H1 (cell line): ENCODE measurements around the gene CD69. TPM values are rescaled to one million over a fixed set of nuclear protein-coding genes. Genes with fewer than 3 reads are reported as not detected.
A peak's percentile ranks its signal among the peaks of the same experiment; 100 is the strongest.

Experiments
- CTCF ChIA-PET: fragments of 300-600 bp; sonication (Branson Sonifier 250); formaldehyde crosslinking; loops from one replicate; lab custom pipeline; 2021; ENCODE audit not compliant: partially characterized antibody; lab: Charles Lee
- POLR2A ChIA-PET: fragments of 300-600 bp; sonication (Branson Sonifier 250); formaldehyde crosslinking; loops from one replicate; lab custom pipeline; 2021; ENCODE audit warnings: inconsistent platforms; ENCODE audit not compliant: partially characterized antibody; lab: Charles Lee
- DNase-seq, 2 experiments: peaks; one replicate each; pipeline versions ENCODE4 v3.0.0 to v3.0.0-alpha.2; 2010 to 2022; ENCODE audit warnings: low spot score in 2 of 2, low read depth in 1 of 2, mixed read lengths in 1 of 2
- FAIRE-seq: peaks from 2 replicates; lab custom pipeline; 2011; peaks lifted over from hg19 to GRCh38; lab: Jason Lieb, UNC
- H2AFZ ChIP-seq: 2 replicates; pipeline ENCODE4 v1.8.1; 2012; ENCODE audit warnings: low read length, inconsistent platforms
- H2AK5ac ChIP-seq: 2 replicates; pipeline ENCODE4 v1.6.1; 2013; ENCODE audit warnings: low read depth, low read length
- H2BK120ac ChIP-seq: replicated peaks from 2 replicates; pipeline ENCODE3; 2013; ENCODE audit warnings: low read depth, low read length, inconsistent platforms
- H2BK12ac ChIP-seq: 2 replicates; pipeline ENCODE4 v1.6.1; 2013; ENCODE audit warnings: low read depth, low read length
- H2BK15ac ChIP-seq: 2 replicates; pipeline ENCODE4 v1.6.1; 2013; ENCODE audit warnings: low read length
- H2BK20ac ChIP-seq: 2 replicates; pipeline ENCODE4 v1.6.1; 2013; ENCODE audit warnings: low read length
- H2BK5ac ChIP-seq: 2 replicates; pipeline ENCODE4 v1.6.1; 2013; ENCODE audit warnings: low read depth, low read length
- H3K14ac ChIP-seq: 2 replicates; pipeline ENCODE4 v1.6.1; 2013; ENCODE audit warnings: inconsistent platforms; ENCODE audit not compliant: insufficient read length
- H3K18ac ChIP-seq: 2 replicates; pipeline ENCODE4 v1.6.1; 2013; ENCODE audit warnings: low read length; ENCODE audit errors: extremely low read depth
- H3K23ac ChIP-seq: 2 replicates; pipeline ENCODE4 v1.6.1; 2013; ENCODE audit warnings: inconsistent platforms; ENCODE audit not compliant: insufficient read length
- H3K23me2 ChIP-seq: 2 replicates; pipeline ENCODE4 v1.6.1; 2013; ENCODE audit warnings: low read depth, low read length
- H3K27ac ChIP-seq: 2 replicates; pipeline ENCODE4 v1.6.1; 2011; ENCODE audit warnings: low read depth, low read length, inconsistent platforms
- H3K27me3 ChIP-seq, 4 experiments: replicated peaks in 1 of 4; 1 replicate in 1 of 4; 2 replicates in 3 of 4; pipeline versions ENCODE4 v1.6.1 to v1.8.1; 2011 to 2013; ENCODE audit warnings: low read length in 3 of 4, mild to moderate bottlenecking in 3 of 4, inconsistent platforms in 2 of 4, mixed read lengths in 2 of 4, moderate library complexity in 1 of 4; ENCODE audit not compliant: control insufficient read depth in 3 of 4, insufficient read depth in 3 of 4; ENCODE audit errors: extremely low read depth in 1 of 4
- H3K36me3 ChIP-seq, 4 experiments: 2 replicates each; pipeline versions ENCODE4 v1.6.1 to v1.8.1; 2011 to 2013; ENCODE audit warnings: mild to moderate bottlenecking in 4 of 4, low read length in 3 of 4, moderate library complexity in 2 of 4, control low read depth in 1 of 4, inconsistent platforms in 1 of 4; ENCODE audit not compliant: insufficient read depth in 4 of 4, control insufficient read depth in 2 of 4
- H3K4ac ChIP-seq: replicated peaks from 2 replicates; pipeline ENCODE3; 2013; ENCODE audit warnings: low read length, low read depth, mixed read lengths, inconsistent platforms; ENCODE audit not compliant: insufficient read length
- H3K4me1 ChIP-seq, 4 experiments: replicated peaks in 1 of 4; 1 replicate in 1 of 4; 2 replicates in 3 of 4; pipeline versions ENCODE4 v1.6.1 to v1.8.1; 2011 to 2013; ENCODE audit warnings: low read length in 3 of 4, inconsistent platforms in 2 of 4, mixed read lengths in 1 of 4; ENCODE audit not compliant: insufficient read depth in 4 of 4, control insufficient read depth in 3 of 4
- H3K4me2 ChIP-seq, 2 experiments: 2 replicates each; pipeline versions ENCODE4 v1.6.1 to v1.8.1; 2011 to 2013; ENCODE audit warnings: low read depth in 2 of 2, low read length in 2 of 2, control low read depth in 1 of 2, inconsistent platforms in 1 of 2, mild to moderate bottlenecking in 1 of 2; ENCODE audit not compliant: insufficient read depth in 1 of 2
- H3K4me3 ChIP-seq, 4 experiments: fragments of 200-600, 300-600 bp in 1 of 4; sonication (generic), shearing (Covaris generic), sonication (Bioruptor Twin) in 1 of 4; 2 replicates each; pipeline versions ENCODE4 v1.5.1 to v1.8.1; 2011 to 2016; ENCODE audit warnings: low read length in 4 of 4, low read depth in 3 of 4, control low read depth in 2 of 4, inconsistent platforms in 2 of 4, mild to moderate bottlenecking in 2 of 4, mixed read lengths in 1 of 4, moderate library complexity in 1 of 4; ENCODE audit not compliant: insufficient read depth in 2 of 4; ENCODE audit errors: extremely low read depth in 1 of 4
- H3K56ac ChIP-seq: replicated peaks from 2 replicates; pipeline ENCODE3; 2013; ENCODE audit warnings: low read depth, mild to moderate bottlenecking, mixed read lengths, low read length, inconsistent platforms; ENCODE audit not compliant: insufficient read length
- H3K79me1 ChIP-seq: 2 replicates; pipeline ENCODE4 v1.6.1; 2013; ENCODE audit warnings: low read depth, low read length, control low read depth
- H3K79me2 ChIP-seq, 2 experiments: 2 replicates each; pipeline versions ENCODE4 v1.6.1 to v1.8.1; 2012 to 2013; ENCODE audit warnings: low read length in 2 of 2, mild to moderate bottlenecking in 2 of 2, inconsistent platforms in 1 of 2; ENCODE audit not compliant: insufficient read depth in 2 of 2, control insufficient read depth in 1 of 2
- H3K9ac ChIP-seq, 4 experiments: replicated peaks in 1 of 4; 1 replicate in 1 of 4; 2 replicates in 3 of 4; pipeline versions ENCODE4 v1.6.1 to v1.8.1; 2011 to 2013; ENCODE audit warnings: low read depth in 3 of 4, low read length in 3 of 4, control low read depth in 2 of 4, mild to moderate bottlenecking in 2 of 4, moderate library complexity in 2 of 4, inconsistent platforms in 1 of 4; ENCODE audit errors: extremely low read depth in 1 of 4
- H3K9me3 ChIP-seq, 2 experiments: 2 replicates each; pipeline versions ENCODE4 v1.6.1 to v1.8.1; 2012 to 2013; ENCODE audit warnings: mild to moderate bottlenecking in 2 of 2, moderate library complexity in 2 of 2, control low read depth in 1 of 2, inconsistent platforms in 1 of 2, low read depth in 1 of 2, low read length in 1 of 2, mixed read lengths in 1 of 2; ENCODE audit not compliant: insufficient read depth in 2 of 2
- H4K20me1 ChIP-seq, 2 experiments: replicated peaks in 1 of 2; 2 replicates each; pipeline versions ENCODE3 to v1.8.1; 2011 to 2013; ENCODE audit warnings: inconsistent platforms in 2 of 2, low read length in 2 of 2, mild to moderate bottlenecking in 1 of 2; ENCODE audit not compliant: insufficient read depth in 2 of 2, control insufficient read depth in 1 of 2
- H4K5ac ChIP-seq: 2 replicates; pipeline ENCODE4 v1.6.1; 2013; ENCODE audit warnings: low read length, low read depth, mixed read lengths, inconsistent platforms; ENCODE audit not compliant: insufficient read length
- H4K8ac ChIP-seq: 2 replicates; pipeline ENCODE4 v1.8.0; 2013; ENCODE audit warnings: mild to moderate bottlenecking, moderate library complexity, low read length, inconsistent platforms; ENCODE audit not compliant: insufficient read depth; ENCODE audit errors: extremely low read depth
- H4K91ac ChIP-seq: replicated peaks from 2 replicates; pipeline ENCODE3; 2013; ENCODE audit warnings: low read length, mixed read lengths, inconsistent platforms; ENCODE audit not compliant: insufficient read length
- FOSL1 ChIP-seq: IDR thresholded peaks from 2 replicates; pipeline ENCODE4 v1.6.1; 2011; ENCODE audit warnings: mild to moderate bottlenecking, low read depth, low read length, moderate library complexity; ENCODE audit not compliant: insufficient read depth
- GTF2F1 ChIP-seq: IDR thresholded peaks from 2 replicates; pipeline ENCODE4 v1.6.1; 2012; ENCODE audit warnings: low read depth, low read length, improper control_type of control experiment, borderline replicate concordance
- HDAC2 ChIP-seq, 2 experiments: fragments of 300-600 bp in 1 of 2; sonication (generic) in 1 of 2; IDR thresholded peaks; 2 replicates each; pipeline ENCODE4 v1.6.1; 2011 to 2012; ENCODE audit warnings: low read depth in 2 of 2, low read length in 2 of 2, mild to moderate bottlenecking in 2 of 2, moderate library complexity in 2 of 2, borderline replicate concordance in 1 of 2, inconsistent platforms in 1 of 2
- MAFK ChIP-seq: IDR thresholded peaks from 2 replicates; pipeline ENCODE4 v1.6.1; 2012; ENCODE audit warnings: low read depth, mild to moderate bottlenecking, improper control_type of control experiment, low read length
- NANOG ChIP-seq: IDR thresholded peaks from 2 replicates; pipeline ENCODE4 v1.6.1; 2011; ENCODE audit warnings: low read length, low read depth, mild to moderate bottlenecking, inconsistent platforms; ENCODE audit not compliant: insufficient read depth, poor library complexity, severe bottlenecking
- POLR2AphosphoS5 ChIP-seq: IDR thresholded peaks from 2 replicates; pipeline ENCODE4 v1.6.1; 2011; ENCODE audit warnings: low read depth, low read length
- SRF ChIP-seq: IDR thresholded peaks from 2 replicates; pipeline ENCODE4 v1.6.1; 2011; ENCODE audit warnings: mild to moderate bottlenecking, low read depth, low read length, moderate library complexity
- TBP ChIP-seq: IDR thresholded peaks from 2 replicates; pipeline ENCODE4 v1.6.1; 2011; ENCODE audit warnings: low read depth, low read length, improper control_type of control experiment
- TEAD4 ChIP-seq: IDR thresholded peaks from 2 replicates; pipeline ENCODE4 v1.6.1; 2012; ENCODE audit warnings: low read depth, low read length, inconsistent platforms, mixed read lengths
- WGBS, 2 experiments: shearing (Covaris generic) in 1 of 2; methylation state at CpG; one replicate each; pipeline versions ENCODE4 v1.1.6 to v1.1.7; 2013 to 2015; ENCODE audit warnings: low lambda C conversion rate in 2 of 2, mixed read lengths in 2 of 2, inconsistent platforms in 1 of 2, low coverage in 1 of 2, missing lambda C conversion rate in 1 of 2; ENCODE audit not compliant: insufficient replicate concordance in 2 of 2, insufficient coverage in 1 of 2, insufficient read length in 1 of 2; ENCODE audit errors: extremely low coverage in 1 of 2, missing lambda C conversion rate in 1 of 2; 5-methylcytosine and 5-hydroxymethylcytosine counted together
- polyA plus RNA-seq, 7 experiments: library from polyadenylated mRNA; depleted of rRNA in 3 of 7; stranded (reverse) in 5 of 7; unstranded in 2 of 7; fragments of >200 nt in 5 of 7; fragments of 200-250 nt in 2 of 7; gene quantifications; 1 replicate in 5 of 7; 2 replicates in 1 of 7; 4 replicates in 1 of 7; pipeline versions ENCODE4 v1.2.1 to v1.2.3, GENCODE V29; 2011 to 2013; ENCODE audit warnings: missing spikeins in 2 of 7, mixed read lengths in 2 of 7
- total RNA-seq: library from RNA; stranded (reverse); fragmentation: NEBNext Ultra II Directional; extraction: Animal tissue kit (Norgen Biotek cat#: 25700); gene quantifications from 2 replicates; pipeline ENCODE4 v1.2.1, GENCODE V29; 2021

The CD69 gene
- total and polyA plus RNA-seq, 2 of the 8 experiments (the other 6 are each of a cell fraction or from before 2014, with no cell fraction given), result not detected

DNA sequence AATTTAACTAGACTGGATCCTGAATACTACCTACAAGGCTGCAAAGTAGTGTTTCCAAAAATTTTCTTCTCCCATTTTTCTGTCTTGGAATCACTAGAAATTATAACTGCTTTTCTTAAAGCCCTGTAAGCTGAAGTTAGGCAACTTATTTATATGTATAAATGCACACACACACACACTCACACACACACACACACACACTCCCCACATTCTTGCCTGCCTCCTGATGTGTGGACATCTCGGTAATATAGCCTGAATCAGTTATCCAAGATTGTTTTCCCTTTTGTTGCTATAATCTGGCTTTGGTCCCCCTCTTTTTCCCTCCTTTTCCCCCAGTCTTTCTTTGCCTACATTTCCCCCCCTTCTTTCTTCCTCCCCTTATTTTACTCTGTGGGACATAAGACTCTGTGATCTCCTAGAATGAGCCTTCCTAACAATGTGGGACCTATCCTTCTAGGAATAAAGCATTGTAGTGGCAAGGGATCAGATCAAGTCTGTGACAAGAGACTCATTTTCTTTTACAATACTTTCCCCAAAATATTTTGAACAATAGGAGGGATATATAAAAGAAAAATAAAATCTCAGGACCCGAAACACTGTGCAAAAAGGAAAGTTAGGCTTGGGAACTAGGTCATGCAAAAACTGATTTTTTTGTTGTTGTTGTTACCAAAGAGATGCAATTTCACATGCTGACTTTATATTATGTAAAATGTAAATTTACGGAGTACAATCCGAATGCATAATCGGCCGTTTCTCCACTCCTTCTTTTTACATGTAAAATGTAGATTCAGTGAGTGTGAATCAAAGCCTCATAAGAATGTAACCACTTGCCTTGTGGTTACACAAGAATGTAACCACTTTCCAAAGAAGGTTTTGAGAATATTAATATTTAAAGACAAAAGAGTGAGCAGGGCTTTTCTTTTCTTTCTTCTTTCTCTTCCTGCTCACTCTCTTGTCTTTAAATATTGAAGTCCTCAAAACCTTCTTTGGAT is 26.3 kb upstream of the CD69 start:
- H3K23ac ChIP-seq, result no peak overlapping the region
- H2BK20ac ChIP-seq, result no peak overlapping the region
- POLR2A ChIA-PET, result no interaction called here
- H2BK120ac ChIP-seq, result peak overlapping the region; percentile 11
- no peak overlapping the region for H3K9ac ChIP-seq
- peak overlapping the region in 1 of 2 experiments; percentile 0; a peak in 1 of 4 replicates for H3K4me2 ChIP-seq
- H4K5ac ChIP-seq, result no peak overlapping the region
- H3K18ac ChIP-seq, result no peak overlapping the region; the same call in 1 of the 2 replicates
- no peak for FAIRE-seq
- no peak overlapping the region for H3K56ac ChIP-seq
- H3K23me2 ChIP-seq, result no peaks in the 10 kb centered on the region
- H4K20me1 ChIP-seq, result no peaks in the 10 kb centered on the region
- H4K8ac ChIP-seq, result no peak overlapping the region
- no peak overlapping the region for H2BK15ac ChIP-seq
- peaks cover 0 to 11% of the 10 kb centered on the region in 2 experiments; a peak in 2 of 4 replicates for H3K9me3 ChIP-seq
- no peak overlapping the region; the same call in 1 of the 2 replicates for H3K27ac ChIP-seq
- H3K36me3 ChIP-seq, result no peaks in the 10 kb centered on the region
- DNase-seq, result no peak
- WGBS, 2 experiments, result 41% methylated on average over 6 of the region's 6 CpGs; no CpG with 5 or more reads in 1 of the 2 experiments
- H3K27me3 ChIP-seq, result no peaks in the 10 kb centered on the region
- H3K4me1 ChIP-seq, result peaks cover 0 to 13% (median 2%) of the 10 kb centered on the region in 4 experiments; a peak in 3 of 7 replicates
- 0 out of 2 replicates have a peak overlapping the region, but pooled peaks have one; percentile 17 for H2BK5ac ChIP-seq
- no peak overlapping the region for H3K14ac ChIP-seq
- H2BK12ac ChIP-seq, result no peak overlapping the region
- H3K79me2 ChIP-seq, result no peaks in the 10 kb centered on the region
- H3K4ac ChIP-seq, result no peak overlapping the region
- TF ChIP-seq HDAC2 (IDR thresholded peaks at IDR 0.05; ENCODE audit: borderline replicate concordance in 1 of 2, low read depth in 2 of 2, low read length in 2 of 2) (no peak), GTF2F1 (no peak), SRF (no peak), FOSL1 (no peak), NANOG (no peak), POLR2AphosphoS5 (no peak), TBP (no peak), MAFK (no peak), TEAD4 (no peak)
- TF ChIP-seq, all 59 proteins: peak for 0
- Histone ChIP-seq H2AK5ac (no peak overlapping the region), H3K4me3 (peak overlapping the region in 1 of 4 experiments; percentile 12; a peak in 1 of 8 replicates), H3K79me1 (no peaks in the 10 kb centered on the region), H2AFZ (no peak overlapping the region), H4K91ac (no peak overlapping the region)
- CTCF ChIA-PET, result interaction anchor here (1.0 kb wide), 1 partner anchor 37 kb away, joined by 3 read pairs; no protein-coding TSS in a partner anchor
